Transverse colon (tissue), 4 donors: ENCODE data around the gene NRXN2. TPM values are rescaled to one million over a fixed set of nuclear protein-coding genes. Genes with fewer than 3 reads are reported as not detected.

Experiments used
- DNase-seq: peaks from one replicate; pipeline ENCODE4 v3.0.0-alpha.2; 2019
- H3K27ac ChIP-seq, 4 donors: fragments of 200-600 bp; sonication (generic); 2 replicates each; pipeline ENCODE4 v1.5.1; 2016 to 2018; ENCODE audit warnings: inconsistent platforms in 4 of 4
- H3K27me3 ChIP-seq: fragments of 200-600 bp; sonication (generic); 2 replicates; pipeline ENCODE4 v1.5.1; 2017; ENCODE audit warnings: inconsistent platforms
- H3K36me3 ChIP-seq, 4 donors: fragments of 200-600 bp; sonication (generic); 2 replicates each; pipeline ENCODE4 v1.5.1; 2017 to 2019; ENCODE audit warnings: inconsistent platforms in 4 of 4
- H3K4me1 ChIP-seq, 4 donors: fragments of 200-600 bp; sonication (generic); 2 replicates each; pipeline ENCODE4 v1.5.1; 2017 to 2020; ENCODE audit warnings: inconsistent platforms in 4 of 4
- H3K4me3 ChIP-seq, 4 donors: fragments of 200-600 bp; sonication (generic); 1 replicate in 1 of 4; 2 replicates in 3 of 4; pipeline versions ENCODE4 v1.5.1 to v1.6.1; 2017 to 2019; ENCODE audit warnings: inconsistent platforms in 4 of 4
- H3K9me3 ChIP-seq, 2 donors: fragments of 200-600 bp; sonication (generic); 2 replicates each; pipeline ENCODE4 v1.5.1; 2017 to 2019; ENCODE audit warnings: inconsistent platforms in 2 of 2
- EP300 ChIP-seq: sonication (generic); formaldehyde crosslinking; IDR thresholded peaks from one replicate; pipeline ENCODE4 v1.6.1; 2017; ENCODE audit warnings: antibody characterized with exemption, low read depth
- POLR2A ChIP-seq: fragments of 450-650 bp; IDR thresholded peaks from one replicate; pipeline ENCODE4 v1.6.1; 2016; ENCODE audit warnings: antibody characterized with exemption, mild to moderate bottlenecking, moderate library complexity
- POLR2AphosphoS5 ChIP-seq, 3 donors: sonication (generic); formaldehyde crosslinking; IDR thresholded peaks; one replicate each; pipeline ENCODE4 v1.6.1; 2016; ENCODE audit warnings: antibody characterized with exemption in 3 of 3
- WGBS, 2 donors: methylation state at CpG; one replicate each; pipeline ENCODE4 v1.1.5; 2018; ENCODE audit warnings: low coverage in 1 of 2; 5-methylcytosine and 5-hydroxymethylcytosine counted together
- in situ Hi-C, 4 donors: fragments of 200-750 bp; cut with MboI; loops; one replicate each; pipeline versions ENCODE4 v1.15.0 to v1.15.1; 2017; ENCODE audit warnings: low sequenced_read_pairs in 3 of 4, low pct_ligation_motif_present in 1 of 4, low pct_unique_long_range_greater_than_20kb in 1 of 4
- intact Hi-C: fragments of 100-400 bp; cut with DNase I; formaldehyde crosslinking; loops from one replicate; pipeline ENCODE4 v1.15.1; 2023; ENCODE audit warnings: low total_unique reads
- total RNA-seq, 4 donors: library from RNA; depleted of rRNA; stranded (reverse); fragments of >200 nt; gene quantifications; one replicate each; pipeline ENCODE4 v1.1.0, GENCODE V29; 2016
- TF ChIP-seq, protein P1 (sequence below), 5 experiments: fragments of 200-600 bp in 3 of 5; fragments of 450-650 bp in 2 of 5; sonication (generic) in 3 of 5; IDR thresholded peaks; 1 replicate in 2 of 5; 2 replicates in 3 of 5; pipeline ENCODE4 v1.5.1; 2016 to 2017; ENCODE audit warnings: antibody characterized with exemption in 5 of 5, inconsistent platforms in 3 of 5, mild to moderate bottlenecking in 2 of 5, moderate library complexity in 1 of 5

NRXN2 gene
- total RNA-seq, 4 donors from 2014 or later, result 2.9 to 7.4 (median 6.8) TPM

DNA sequence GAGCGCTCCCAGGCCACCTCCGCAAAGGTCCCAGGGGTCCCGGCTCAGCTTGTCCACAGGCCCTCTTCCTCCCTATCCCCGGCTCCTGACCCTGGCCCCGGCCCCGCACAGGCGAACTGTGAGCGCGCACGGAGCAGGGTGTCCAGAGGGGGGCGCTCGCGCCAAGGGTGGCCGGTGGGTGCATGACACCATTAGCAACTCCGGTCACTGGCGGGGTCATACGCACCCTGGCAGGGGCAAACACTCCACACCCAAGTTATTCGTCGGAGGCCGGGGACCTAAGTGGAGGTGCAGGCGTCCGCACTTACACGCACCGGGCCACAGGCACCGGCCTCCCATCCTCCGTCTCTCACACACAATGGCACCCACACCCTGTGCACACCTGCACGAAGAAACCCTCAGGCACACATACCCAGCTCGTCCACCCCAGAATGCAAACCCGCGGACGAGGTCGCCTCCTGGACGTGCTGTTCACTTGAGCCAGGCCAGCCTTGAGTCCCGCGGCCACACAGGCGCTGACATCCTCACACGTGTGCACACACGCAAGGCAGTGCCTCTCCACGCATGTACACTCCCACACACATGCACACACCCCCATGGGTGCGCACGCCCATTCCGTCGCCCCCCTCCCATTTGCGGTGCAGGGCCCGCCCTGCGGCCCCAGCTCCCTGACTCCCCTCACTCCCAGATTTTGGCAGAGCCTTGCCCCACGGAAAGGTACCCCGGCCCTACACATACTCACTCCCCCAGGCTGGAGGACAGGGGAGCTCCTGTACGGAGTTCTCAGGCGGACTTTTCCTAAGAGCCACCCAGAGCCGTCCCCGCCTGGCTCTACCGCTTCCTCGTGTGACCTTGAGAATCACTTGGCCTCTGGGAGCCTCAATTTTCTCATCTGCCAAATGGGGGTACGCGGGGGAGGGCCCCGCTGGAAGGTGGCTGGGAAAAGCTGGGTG, 20.9 kb upstream of the NRXN2 start, which contains the start of gene RASGRP2:
RASGRP2 (minus strand) TSS at position 552 of the 953 bp plus-strand sequence. CDS start 1,276 bp downstream, outside the sequence.
- Histone ChIP-seq H3K27me3 (peaks cover 57% of the 10 kb centered on the region), H3K9me3 (no peaks in the 10 kb centered on the region), H3K4me1 (peaks cover 6 to 41% (median 34%) of the 10 kb centered on the region in 4 donors), H3K4me3 (peak within 1 kb of the TSS; percentile 32 to 56 (median 46)), H3K27ac (peak within 1 kb of the TSS; percentile 85 to 95 (median 88)), H3K36me3 (no peaks in the 10 kb centered on the region)
- 2% methylated on average over 43 of the region's 57 CpGs; no CpG with 5 or more reads in 1 of the 2 donors for WGBS, 2 donors
- DNase-seq, result peak; percentile 84
- in situ Hi-C loops, result no loop called here
- TF ChIP-seq POLR2AphosphoS5 (IDR thresholded peaks at IDR 0.05) (peak; percentile 44 to 72 (median 51)), EP300 (no peak), POLR2A (peak; percentile 30)
- TF ChIP-seq, protein P1, sequence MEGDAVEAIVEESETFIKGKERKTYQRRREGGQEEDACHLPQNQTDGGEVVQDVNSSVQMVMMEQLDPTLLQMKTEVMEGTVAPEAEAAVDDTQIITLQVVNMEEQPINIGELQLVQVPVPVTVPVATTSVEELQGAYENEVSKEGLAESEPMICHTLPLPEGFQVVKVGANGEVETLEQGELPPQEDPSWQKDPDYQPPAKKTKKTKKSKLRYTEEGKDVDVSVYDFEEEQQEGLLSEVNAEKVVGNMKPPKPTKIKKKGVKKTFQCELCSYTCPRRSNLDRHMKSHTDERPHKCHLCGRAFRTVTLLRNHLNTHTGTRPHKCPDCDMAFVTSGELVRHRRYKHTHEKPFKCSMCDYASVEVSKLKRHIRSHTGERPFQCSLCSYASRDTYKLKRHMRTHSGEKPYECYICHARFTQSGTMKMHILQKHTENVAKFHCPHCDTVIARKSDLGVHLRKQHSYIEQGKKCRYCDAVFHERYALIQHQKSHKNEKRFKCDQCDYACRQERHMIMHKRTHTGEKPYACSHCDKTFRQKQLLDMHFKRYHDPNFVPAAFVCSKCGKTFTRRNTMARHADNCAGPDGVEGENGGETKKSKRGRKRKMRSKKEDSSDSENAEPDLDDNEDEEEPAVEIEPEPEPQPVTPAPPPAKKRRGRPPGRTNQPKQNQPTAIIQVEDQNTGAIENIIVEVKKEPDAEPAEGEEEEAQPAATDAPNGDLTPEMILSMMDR (IDR thresholded peaks at IDR 0.05), result peak; percentile 54 to 80 (median 59)
- intact Hi-C loops, result no loop called here

DNA sequence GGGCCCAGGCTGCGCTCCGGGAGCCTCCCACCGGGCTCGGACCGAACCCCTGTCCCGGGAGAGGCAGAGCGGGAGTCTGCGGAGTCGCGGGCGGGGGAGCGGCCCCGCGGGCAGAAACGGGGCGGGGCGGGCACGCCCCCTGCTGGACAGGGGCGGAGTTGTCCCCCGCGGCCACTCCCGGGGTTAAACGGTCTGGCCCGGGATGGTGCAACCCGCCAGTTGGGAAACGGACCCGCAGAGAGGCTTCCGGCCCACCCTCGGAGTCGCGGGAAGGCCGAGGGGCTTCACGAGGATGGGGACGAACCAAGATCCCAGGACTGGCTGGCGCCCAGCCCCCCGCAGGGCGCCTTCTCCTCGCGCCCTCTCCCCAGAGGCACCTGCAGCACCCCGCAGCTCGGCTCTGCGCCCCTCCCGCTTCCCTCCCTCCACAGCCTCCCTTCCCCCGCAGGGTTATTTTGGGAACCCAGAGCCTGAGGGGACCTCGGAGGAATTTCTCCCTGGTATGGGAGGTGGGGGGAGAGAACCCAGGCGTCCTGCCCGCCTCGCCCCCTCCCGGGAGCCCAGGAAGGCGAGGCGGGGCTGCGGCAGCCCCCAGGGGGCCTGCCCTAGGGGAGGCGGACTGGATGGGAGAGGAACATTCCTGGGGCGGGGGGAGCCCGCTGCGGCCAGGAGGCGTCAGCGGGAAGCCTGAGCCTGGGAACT, 20.0 kb upstream of the NRXN2 start:
- peak; percentile 80 for DNase-seq
- in situ Hi-C loops (no loop called here), intact Hi-C loops (no loop called here)
- H3K4me3 ChIP-seq, result peak overlapping the region; percentile 40 to 56 (median 46)
- peak overlapping the region; percentile 85 to 95 (median 88) for H3K27ac ChIP-seq
- TF ChIP-seq, protein P1 (IDR thresholded peaks at IDR 0.05), result peak; percentile 50 to 94 (median 88)
- TF ChIP-seq POLR2AphosphoS5 (IDR thresholded peaks at IDR 0.05) (peak in 2 of 3 donors; percentile 11 to 23), EP300 (no peak)
- H3K4me1 ChIP-seq, result peaks cover 6 to 41% (median 34%) of the 10 kb centered on the region in 4 donors
- no peaks in the 10 kb centered on the region for H3K36me3 ChIP-seq
- no peaks in the 10 kb centered on the region for H3K9me3 ChIP-seq
- 1% methylated on average over 21 of the region's 58 CpGs; no CpG with 5 or more reads in 1 of the 2 donors for WGBS, 2 donors
- peaks cover 57% of the 10 kb centered on the region for H3K27me3 ChIP-seq

DNA sequence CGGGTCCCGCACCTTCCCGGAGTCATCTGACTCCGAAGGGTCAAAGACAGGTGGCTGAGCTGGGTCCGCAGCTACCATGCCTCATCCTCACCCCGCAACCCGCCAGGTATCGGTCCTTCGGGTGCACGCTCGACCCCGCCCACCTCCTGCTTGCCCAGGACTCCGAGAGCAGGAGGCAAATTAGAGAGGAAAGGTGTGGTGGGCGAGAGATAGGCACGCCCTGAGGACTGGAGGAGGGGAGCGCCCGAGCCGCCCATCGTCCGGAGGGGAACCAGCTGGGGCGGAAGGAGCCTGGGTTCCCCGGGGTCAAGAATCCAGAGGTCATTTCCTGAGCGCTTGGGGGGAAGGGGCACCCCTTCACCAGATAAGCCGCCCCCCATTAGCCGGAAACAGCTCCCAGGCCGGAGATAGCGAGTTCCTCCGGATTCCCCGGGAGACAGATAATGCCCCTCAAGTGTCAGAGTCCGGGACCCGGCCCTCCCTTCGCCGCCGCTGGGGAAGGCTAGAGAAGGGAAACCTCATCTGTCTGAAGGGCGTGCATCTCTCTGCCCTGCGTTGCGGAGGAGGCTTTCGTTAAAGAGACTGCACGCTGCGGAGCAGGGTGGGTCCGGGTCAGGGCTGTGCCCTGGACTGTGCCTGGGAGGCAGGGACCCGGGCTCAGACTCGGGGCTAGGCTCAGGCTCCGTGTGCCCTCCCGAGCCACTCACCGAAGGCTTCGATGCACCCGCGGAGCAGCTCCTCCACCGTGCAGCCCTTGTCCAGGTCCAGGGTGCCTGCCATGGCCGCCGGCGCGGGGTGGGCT, 19.3 kb upstream of the NRXN2 start:
- no peaks in the 10 kb centered on the region for H3K36me3 ChIP-seq
- H3K27ac ChIP-seq, result peak overlapping the region; percentile 85 to 95 (median 88)
- peak overlapping the region; percentile 40 to 56 (median 46) for H3K4me3 ChIP-seq
- 10% methylated on average over 44 of the region's 54 CpGs; no CpG with 5 or more reads in 1 of the 2 donors for WGBS, 2 donors
- no peaks in the 10 kb centered on the region for H3K9me3 ChIP-seq
- in situ Hi-C loops (no loop called here), intact Hi-C loops (no loop called here)
- no peak for DNase-seq
- peaks cover 57% of the 10 kb centered on the region for H3K27me3 ChIP-seq
- H3K4me1 ChIP-seq, result peaks cover 6 to 41% (median 34%) of the 10 kb centered on the region in 4 donors
- TF ChIP-seq, protein P1 (IDR thresholded peaks at IDR 0.05), result no peak
- TF ChIP-seq EP300, result no peak
- TF ChIP-seq POLR2A, result no peak
- no peak for TF ChIP-seq POLR2AphosphoS5 (IDR thresholded peaks at IDR 0.05)
